ELF-1 (cell line): Measurements from ENCODE around the gene ZNF248.

ENCODE experiments used
- DNase-seq: peaks from one replicate; pipeline ENCODE4 v3.0.0-alpha.2; 2016; ENCODE audit warnings: low read depth, low spot score

ZNF248 gene

GRCh38 chr10:37826806-37827205 is 30.6 kb downstream of the ZNF248 start:
- no peak for DNase-seq

GRCh38 chr10:37821237-37821636 is 36.2 kb downstream of the ZNF248 start:
- no peak for DNase-seq

- no peak for DNase-seq
These were observed 37.6 kb downstream of the ZNF248 start for GRCh38 chr10:37819797-37820196.

GRCh38 chr10:37816290-37816689 is 41.1 kb downstream of the ZNF248 start:
- no peak for DNase-seq

- DNase-seq, result no peak
These were observed 43.6 kb downstream of the ZNF248 start for GRCh38 chr10:37813763-37814162.

GRCh38 chr10:37812290-37812689 is 45.1 kb downstream of the ZNF248 start:
- DNase-seq, result no peak

- no peak for DNase-seq
These were observed 54.1 kb downstream of the ZNF248 start for GRCh38 chr10:37803269-37803668.

- no peak for DNase-seq
These were observed 55.9 kb downstream of the ZNF248 start for GRCh38 chr10:37801557-37801956.

- no peak for DNase-seq
These were observed 63.0 kb downstream of the ZNF248 start for GRCh38 chr10:37794305-37794976.

GRCh38 chr10:37789590-37789989 is 67.8 kb downstream of the ZNF248 start:
- no peak for DNase-seq

- no peak for DNase-seq
These were observed 72.7 kb downstream of the ZNF248 start for GRCh38 chr10:37784678-37785077.

GRCh38 chr10:37780536-37780935 is 76.9 kb downstream of the ZNF248 start:
- no peak for DNase-seq

- no peak for DNase-seq
These were observed 80.4 kb downstream of the ZNF248 start for GRCh38 chr10:37777056-37777455.

- DNase-seq, result no peak
These were observed 81.8 kb downstream of the ZNF248 start for GRCh38 chr10:37775612-37776011.

GRCh38 chr10:37774351-37774750 is 83.1 kb downstream of the ZNF248 start:
- no peak for DNase-seq

- DNase-seq, result no peak
These were observed 92.2 kb downstream of the ZNF248 start for GRCh38 chr10:37765216-37765615.

- DNase-seq, result no peak
These were observed 94.3 kb downstream of the ZNF248 start for GRCh38 chr10:37763132-37763531.

- DNase-seq, result no peak
These were observed 95.1 kb downstream of the ZNF248 start for GRCh38 chr10:37762287-37762686.

GRCh38 chr10:37760817-37761216 is 96.6 kb downstream of the ZNF248 start:
- DNase-seq, result no peak

- DNase-seq, result no peak
These were observed 99.3 kb downstream of the ZNF248 start for GRCh38 chr10:37758074-37758473.

GRCh38 chr10:37754538-37755323 is 102.7 kb downstream of the ZNF248 start:
- peak; percentile 43 for DNase-seq

- DNase-seq, result no peak
These were observed 105.0 kb downstream of the ZNF248 start for GRCh38 chr10:37752334-37752875.

- DNase-seq, result no peak
These were observed 109.2 kb downstream of the ZNF248 start for GRCh38 chr10:37748170-37748569.
